ENCODE results near the gene ALX1. TPM values are rescaled to one million over a fixed set of nuclear protein-coding genes. Genes with fewer than 3 reads are reported as not detected.
"Not testable (repeated sequence)": the region's sequence is repeated elsewhere in the genome, so short reads cannot be mapped to it uniquely, and the experiment has no call there.

ALX1 gene
- polyA plus RNA-seq, 1 donor, result not detected

GRCh38 chr12:85308374-85308773 is 28.4 kb downstream of the ALX1 start:
- DNase-seq, result no peak

GRCh38 chr12:85309125-85309566 is 29.1 kb downstream of the ALX1 start:
- DNase-seq, result no peak

DNA sequence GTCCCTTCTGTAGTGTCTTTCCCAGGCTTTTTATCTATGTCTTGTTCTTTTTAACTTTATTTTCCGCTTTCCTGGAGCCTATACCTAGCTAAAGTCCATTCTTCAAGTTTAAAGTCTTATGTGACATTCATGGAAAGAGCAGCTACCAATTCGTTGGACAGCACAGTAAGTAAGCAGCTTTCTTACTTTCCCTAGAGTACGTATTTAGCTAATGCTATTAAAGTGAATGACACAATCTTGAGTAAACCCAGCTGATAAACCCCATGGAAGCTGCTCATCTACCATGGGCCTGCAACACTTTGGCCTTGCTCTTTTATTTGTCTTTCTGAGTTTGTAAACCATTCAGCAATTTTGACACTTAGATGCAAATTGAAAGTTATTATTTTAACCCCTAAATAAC is 30.0 kb downstream of the ALX1 start:
- DNase-seq, result no peak

- DNase-seq, result no peak
Measured at GRCh38 chr12:85310456-85311076, 30.5 kb downstream of the ALX1 start.

GRCh38 chr12:85317866-85318636 is 38.0 kb downstream of the ALX1 start:
- not testable (repeated sequence) for DNase-seq

- no peak for DNase-seq
Measured at GRCh38 chr12:85322715-85323114, 42.7 kb downstream of the ALX1 start.

- DNase-seq, result no peak
Measured at GRCh38 chr12:85325442-85325841, 45.4 kb downstream of the ALX1 start.

GRCh38 chr12:85329913-85330312 is 49.9 kb downstream of the ALX1 start:
- no peak for DNase-seq

DNA sequence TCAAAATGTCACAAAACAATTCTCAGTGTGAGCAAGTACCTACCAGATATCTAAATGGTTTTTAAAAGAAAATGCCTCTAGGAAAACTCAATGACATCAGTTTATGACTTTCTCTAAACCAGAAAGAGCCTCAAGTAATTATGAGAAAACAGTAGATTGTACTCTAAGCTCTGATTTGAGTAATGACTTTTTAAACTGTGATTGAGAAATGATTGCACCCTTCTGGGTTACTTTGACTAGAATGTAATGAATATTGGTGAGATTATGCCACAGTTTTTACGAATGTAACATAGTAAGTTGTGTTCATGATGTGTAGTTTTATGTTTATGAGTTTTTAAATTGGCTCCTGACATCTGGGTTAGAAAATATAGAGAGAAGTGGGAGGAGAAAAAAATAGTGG is 68.8 kb downstream of the ALX1 start:
- DNase-seq, result no peak

GRCh38 chr12:85350356-85350755 is 70.3 kb downstream of the ALX1 start:
- DNase-seq, result no peak

Other genes starting within 250 kb of the ALX1 start
- not detected for gene TSPAN19, start 243.9 kb upstream of the ALX1 start, polyA plus RNA-seq (ENCODE audit: insufficient read length)
- 0.27 TPM for gene LRRIQ1, start 243.9 kb upstream of the ALX1 start, polyA plus RNA-seq (ENCODE audit: insufficient read length)